HepG2 (cell line): ENCODE measurements around the gene PPP2R5E. TPM values are rescaled to one million over a fixed set of nuclear protein-coding genes. Genes with fewer than 3 reads are reported as not detected.

Experiments used
- ELF3 ChIP-seq: IDR thresholded peaks from 2 replicates; pipeline ENCODE4 v1.6.1; 2016; ENCODE audit warnings: missing genetic modification reagents, missing compliant biosample characterization
- FOXJ3 ChIP-seq: sonication (generic); formaldehyde crosslinking; IDR thresholded peaks from 2 replicates; pipeline ENCODE4 v1.4.0; 2020; ENCODE audit warnings: missing genetic modification reagents, mild to moderate bottlenecking, borderline replicate concordance
- HOXD1 ChIP-seq: sonication (generic); formaldehyde crosslinking; IDR thresholded peaks from 2 replicates; pipeline ENCODE4 v1.5.0; 2020; ENCODE audit warnings: missing genetic modification reagents
- MED1 ChIP-seq: sonication (generic); formaldehyde crosslinking; IDR thresholded peaks from 2 replicates; pipeline ENCODE4 v1.4.0; 2020; ENCODE audit warnings: missing genetic modification reagents
- PHF5A ChIP-seq: IDR thresholded peaks from one replicate; pipeline ENCODE4 v1.6.1; 2018; ENCODE audit warnings: low read depth, missing genetic modification reagents; ENCODE audit not compliant: unreplicated experiment
- POGZ ChIP-seq: sonication (generic); formaldehyde crosslinking; IDR thresholded peaks from 2 replicates; pipeline ENCODE4 v1.4.0; 2020; ENCODE audit warnings: mild to moderate bottlenecking, missing genetic modification reagents
- SOX5 ChIP-seq: IDR thresholded peaks from 2 replicates; pipeline ENCODE4 v1.6.1; 2016; ENCODE audit warnings: borderline replicate concordance
- THYN1 ChIP-seq: sonication (generic); formaldehyde crosslinking; IDR thresholded peaks from 2 replicates; pipeline ENCODE4 v1.8.1; 2023; ENCODE audit warnings: low read depth, mild to moderate bottlenecking, moderate library complexity, missing genetic modification reagents, borderline replicate concordance
- ZNF432 ChIP-seq: sonication (generic); formaldehyde crosslinking; IDR thresholded peaks from 2 replicates; pipeline ENCODE4 v1.5.0; 2020; ENCODE audit warnings: missing genetic modification reagents, mild to moderate bottlenecking, borderline replicate concordance
- polyA plus RNA-seq, 8 experiments: library from polyadenylated mRNA; depleted of rRNA in 3 of 8; stranded (reverse) in 7 of 8; unstranded in 1 of 8; fragments of >200 nt; fragmentation: Illumina TruSeq in 4 of 8; extraction: Trizol in 4 of 8; gene quantifications; 2 replicates each; pipeline versions ENCODE4 v1.2.1 to v1.2.3, GENCODE V29; 2011 to 2016; ENCODE audit warnings: low read depth in 4 of 8, missing spikeins in 1 of 8, mixed read lengths in 1 of 8; ENCODE audit not compliant: insufficient read depth in 1 of 8
- total RNA-seq, 5 experiments: library from RNA; depleted of rRNA; stranded (reverse); fragments of >200 nt; fragmentation: Illumina TruSeq; extraction: Trizol; gene quantifications; 2 replicates each; pipeline ENCODE4 v1.2.3, GENCODE V29; 2016; ENCODE audit warnings: low read depth in 1 of 5
- TF ChIP-seq, protein P1 (sequence below): sonication (generic); formaldehyde crosslinking; conservative IDR thresholded peaks from 2 replicates; pipeline ENCODE4 v1.4.0; 2020; ENCODE audit warnings: mild to moderate bottlenecking, missing genetic modification reagents, moderate library complexity
- TF ChIP-seq, protein P2 (sequence below): sonication (generic); formaldehyde crosslinking; IDR thresholded peaks from 2 replicates; pipeline ENCODE4 v1.4.0; 2020; ENCODE audit warnings: mild to moderate bottlenecking, missing genetic modification reagents
- TF ChIP-seq, protein P3 (sequence below): sonication (generic); formaldehyde crosslinking; IDR thresholded peaks from 2 replicates; pipeline ENCODE4 v1.5.0; 2020; ENCODE audit warnings: mild to moderate bottlenecking, missing genetic modification reagents, borderline replicate concordance
- TF ChIP-seq, protein P4 (sequence below): sonication (generic); formaldehyde crosslinking; IDR thresholded peaks from 2 replicates; pipeline ENCODE4 v1.4.0; 2020; ENCODE audit warnings: missing genetic modification reagents, borderline replicate concordance
- TF ChIP-seq, protein P5 (sequence below): sonication (generic); formaldehyde crosslinking; IDR thresholded peaks from 2 replicates; pipeline ENCODE4 v1.5.0; 2020; ENCODE audit warnings: missing genetic modification reagents

PPP2R5E gene
- total and polyA plus RNA-seq, 2 of the 13 experiments (the other 11 are each of a cell fraction or from before 2014, with no cell fraction given) = 8.9 to 11.0 TPM

DNA sequence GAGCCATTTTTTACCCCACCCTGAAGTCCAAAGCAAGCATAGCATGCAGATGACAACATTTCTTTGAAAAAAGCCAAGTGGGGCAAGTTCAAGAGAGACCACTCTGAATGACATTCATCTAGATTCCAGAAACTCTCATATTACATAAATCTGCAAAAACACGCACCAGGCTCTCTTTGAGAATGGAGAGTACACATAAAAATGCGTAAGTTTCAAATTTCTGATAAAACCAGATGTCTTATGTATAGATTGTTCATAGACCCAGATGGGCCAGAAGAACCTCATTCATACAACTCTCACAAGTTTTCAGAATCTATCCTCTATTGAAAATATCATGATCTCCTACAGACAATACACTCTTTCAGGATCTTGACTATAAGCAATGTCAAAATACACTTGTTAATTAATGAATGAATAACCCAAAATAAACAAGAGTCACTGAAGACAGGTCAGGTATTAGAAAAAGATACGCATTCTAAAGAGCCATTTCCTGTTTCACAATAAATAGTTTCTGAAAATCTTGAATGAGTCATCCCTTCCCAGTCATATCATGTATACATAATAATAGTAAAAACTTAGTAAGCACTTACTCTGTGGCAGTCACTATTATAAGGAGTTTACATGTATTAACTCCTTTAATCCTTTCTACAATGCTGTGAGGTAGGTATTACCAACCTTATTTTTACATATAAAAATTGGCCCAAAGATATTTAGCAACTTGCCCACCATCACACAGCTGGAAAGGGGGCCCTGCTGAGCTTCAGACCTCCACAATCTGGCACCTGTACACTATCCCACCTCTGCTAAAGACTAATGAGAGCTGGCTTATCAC lies 72.0 kb downstream of the PPP2R5E start (continued):
- TF ChIP-seq, protein P1, sequence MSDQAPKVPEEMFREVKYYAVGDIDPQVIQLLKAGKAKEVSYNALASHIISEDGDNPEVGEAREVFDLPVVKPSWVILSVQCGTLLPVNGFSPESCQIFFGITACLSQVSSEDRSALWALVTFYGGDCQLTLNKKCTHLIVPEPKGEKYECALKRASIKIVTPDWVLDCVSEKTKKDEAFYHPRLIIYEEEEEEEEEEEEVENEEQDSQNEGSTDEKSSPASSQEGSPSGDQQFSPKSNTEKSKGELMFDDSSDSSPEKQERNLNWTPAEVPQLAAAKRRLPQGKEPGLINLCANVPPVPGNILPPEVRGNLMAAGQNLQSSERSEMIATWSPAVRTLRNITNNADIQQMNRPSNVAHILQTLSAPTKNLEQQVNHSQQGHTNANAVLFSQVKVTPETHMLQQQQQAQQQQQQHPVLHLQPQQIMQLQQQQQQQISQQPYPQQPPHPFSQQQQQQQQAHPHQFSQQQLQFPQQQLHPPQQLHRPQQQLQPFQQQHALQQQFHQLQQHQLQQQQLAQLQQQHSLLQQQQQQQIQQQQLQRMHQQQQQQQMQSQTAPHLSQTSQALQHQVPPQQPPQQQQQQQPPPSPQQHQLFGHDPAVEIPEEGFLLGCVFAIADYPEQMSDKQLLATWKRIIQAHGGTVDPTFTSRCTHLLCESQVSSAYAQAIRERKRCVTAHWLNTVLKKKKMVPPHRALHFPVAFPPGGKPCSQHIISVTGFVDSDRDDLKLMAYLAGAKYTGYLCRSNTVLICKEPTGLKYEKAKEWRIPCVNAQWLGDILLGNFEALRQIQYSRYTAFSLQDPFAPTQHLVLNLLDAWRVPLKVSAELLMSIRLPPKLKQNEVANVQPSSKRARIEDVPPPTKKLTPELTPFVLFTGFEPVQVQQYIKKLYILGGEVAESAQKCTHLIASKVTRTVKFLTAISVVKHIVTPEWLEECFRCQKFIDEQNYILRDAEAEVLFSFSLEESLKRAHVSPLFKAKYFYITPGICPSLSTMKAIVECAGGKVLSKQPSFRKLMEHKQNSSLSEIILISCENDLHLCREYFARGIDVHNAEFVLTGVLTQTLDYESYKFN (CRISPR knock-in tag) = peak; percentile 42
- TF ChIP-seq FOXJ3 (CRISPR knock-in tag) (peak; percentile 23; the same call in 1 of the 2 replicates), ELF3 (CRISPR knock-in tag) (peak; percentile 85), POGZ (CRISPR knock-in tag) (0 out of 2 replicates have a peak, but pooled peaks have one; percentile 33), HOXD1 (CRISPR knock-in tag) (no peak), SOX5 (CRISPR knock-in tag) (peak; percentile 71; the same call in 1 of the 2 replicates), ZNF432 (no peak), PHF5A (CRISPR knock-in tag) (peak; percentile 48), MED1 (peak; percentile 42), THYN1 (CRISPR knock-in tag) (no peak)
- TF ChIP-seq, protein P2, sequence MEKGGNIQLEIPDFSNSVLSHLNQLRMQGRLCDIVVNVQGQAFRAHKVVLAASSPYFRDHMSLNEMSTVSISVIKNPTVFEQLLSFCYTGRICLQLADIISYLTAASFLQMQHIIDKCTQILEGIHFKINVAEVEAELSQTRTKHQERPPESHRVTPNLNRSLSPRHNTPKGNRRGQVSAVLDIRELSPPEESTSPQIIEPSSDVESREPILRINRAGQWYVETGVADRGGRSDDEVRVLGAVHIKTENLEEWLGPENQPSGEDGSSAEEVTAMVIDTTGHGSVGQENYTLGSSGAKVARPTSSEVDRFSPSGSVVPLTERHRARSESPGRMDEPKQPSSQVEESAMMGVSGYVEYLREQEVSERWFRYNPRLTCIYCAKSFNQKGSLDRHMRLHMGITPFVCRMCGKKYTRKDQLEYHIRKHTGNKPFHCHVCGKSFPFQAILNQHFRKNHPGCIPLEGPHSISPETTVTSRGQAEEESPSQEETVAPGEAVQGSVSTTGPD (CRISPR knock-in tag) = no peak
- TF ChIP-seq, protein P3, sequence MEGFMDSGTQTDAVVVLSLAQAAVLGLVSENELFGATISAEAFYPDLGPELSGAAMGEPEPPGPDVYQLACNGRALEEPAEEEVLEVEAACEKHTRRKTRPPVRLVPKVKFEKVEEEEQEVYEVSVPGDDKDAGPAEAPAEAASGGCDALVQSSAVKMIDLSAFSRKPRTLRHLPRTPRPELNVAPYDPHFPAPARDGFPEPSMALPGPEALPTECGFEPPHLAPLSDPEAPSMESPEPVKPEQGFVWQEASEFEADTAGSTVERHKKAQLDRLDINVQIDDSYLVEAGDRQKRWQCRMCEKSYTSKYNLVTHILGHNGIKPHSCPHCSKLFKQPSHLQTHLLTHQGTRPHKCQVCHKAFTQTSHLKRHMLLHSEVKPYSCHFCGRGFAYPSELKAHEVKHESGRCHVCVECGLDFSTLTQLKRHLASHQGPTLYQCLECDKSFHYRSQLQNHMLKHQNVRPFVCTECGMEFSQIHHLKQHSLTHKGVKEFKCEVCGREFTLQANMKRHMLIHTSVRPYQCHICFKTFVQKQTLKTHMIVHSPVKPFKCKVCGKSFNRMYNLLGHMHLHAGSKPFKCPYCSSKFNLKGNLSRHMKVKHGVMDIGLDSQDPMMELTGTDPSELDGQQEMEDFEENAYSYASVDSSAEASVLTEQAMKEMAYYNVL (CRISPR knock-in tag) = no peak
- TF ChIP-seq, protein P4, sequence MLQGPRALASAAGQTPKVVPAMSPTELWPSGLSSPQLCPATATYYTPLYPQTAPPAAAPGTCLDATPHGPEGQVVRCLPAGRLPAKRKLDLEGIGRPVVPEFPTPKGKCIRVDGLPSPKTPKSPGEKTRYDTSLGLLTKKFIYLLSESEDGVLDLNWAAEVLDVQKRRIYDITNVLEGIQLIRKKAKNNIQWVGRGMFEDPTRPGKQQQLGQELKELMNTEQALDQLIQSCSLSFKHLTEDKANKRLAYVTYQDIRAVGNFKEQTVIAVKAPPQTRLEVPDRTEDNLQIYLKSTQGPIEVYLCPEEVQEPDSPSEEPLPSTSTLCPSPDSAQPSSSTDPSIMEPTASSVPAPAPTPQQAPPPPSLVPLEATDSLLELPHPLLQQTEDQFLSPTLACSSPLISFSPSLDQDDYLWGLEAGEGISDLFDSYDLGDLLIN (CRISPR knock-in tag) = no peak
- TF ChIP-seq, protein P5, sequence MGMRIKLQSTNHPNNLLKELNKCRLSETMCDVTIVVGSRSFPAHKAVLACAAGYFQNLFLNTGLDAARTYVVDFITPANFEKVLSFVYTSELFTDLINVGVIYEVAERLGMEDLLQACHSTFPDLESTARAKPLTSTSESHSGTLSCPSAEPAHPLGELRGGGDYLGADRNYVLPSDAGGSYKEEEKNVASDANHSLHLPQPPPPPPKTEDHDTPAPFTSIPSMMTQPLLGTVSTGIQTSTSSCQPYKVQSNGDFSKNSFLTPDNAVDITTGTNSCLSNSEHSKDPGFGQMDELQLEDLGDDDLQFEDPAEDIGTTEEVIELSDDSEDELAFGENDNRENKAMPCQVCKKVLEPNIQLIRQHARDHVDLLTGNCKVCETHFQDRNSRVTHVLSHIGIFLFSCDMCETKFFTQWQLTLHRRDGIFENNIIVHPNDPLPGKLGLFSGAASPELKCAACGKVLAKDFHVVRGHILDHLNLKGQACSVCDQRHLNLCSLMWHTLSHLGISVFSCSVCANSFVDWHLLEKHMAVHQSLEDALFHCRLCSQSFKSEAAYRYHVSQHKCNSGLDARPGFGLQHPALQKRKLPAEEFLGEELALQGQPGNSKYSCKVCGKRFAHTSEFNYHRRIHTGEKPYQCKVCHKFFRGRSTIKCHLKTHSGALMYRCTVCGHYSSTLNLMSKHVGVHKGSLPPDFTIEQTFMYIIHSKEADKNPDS (CRISPR knock-in tag) = no peak
